Umbilical cord (tissue), 2 donors: ENCODE results near the gene CLEC16A. TPM values are rescaled to one million over a fixed set of nuclear protein-coding genes. Genes with fewer than 3 reads are reported as not detected.

Experiments
- DNase-seq: peaks from one replicate; pipeline ENCODE4 v3.0.0-alpha.2; 2015; ENCODE audit warnings: low spot score
- total RNA-seq: library from RNA; depleted of rRNA; stranded (reverse); fragments of >200 nt; gene quantifications from one replicate; pipeline ENCODE4 v1.2.3, GENCODE V29; 2014; ENCODE audit warnings: low replicate concordance; ENCODE audit not compliant: insufficient read depth

Gene CLEC16A
- total RNA-seq, 1 donor from 2014 or later = 25.8 TPM

- no peak for DNase-seq
These were observed 43.2 kb downstream of the CLEC16A start for GRCh38 chr16:10987361-10988163.

- DNase-seq = no peak
These were observed 43.9 kb downstream of the CLEC16A start for GRCh38 chr16:10988164-10988803.

GRCh38 chr16:10988879-10989278 is 44.5 kb downstream of the CLEC16A start:
- no peak for DNase-seq

GRCh38 chr16:10989559-10989958 is 45.2 kb downstream of the CLEC16A start:
- no peak for DNase-seq

GRCh38 chr16:10990378-10990777 is 46.0 kb downstream of the CLEC16A start:
- no peak for DNase-seq

GRCh38 chr16:10992112-10992511 is 47.7 kb downstream of the CLEC16A start:
- DNase-seq = peak; percentile 21

- DNase-seq = peak; percentile 42
These were observed 48.4 kb downstream of the CLEC16A start for GRCh38 chr16:10992797-10993196.

- DNase-seq = no peak
These were observed 49.3 kb downstream of the CLEC16A start for GRCh38 chr16:10993649-10994048.

GRCh38 chr16:10994571-10994970 is 50.2 kb downstream of the CLEC16A start:
- no peak for DNase-seq

GRCh38 chr16:10995565-10995964 is 51.2 kb downstream of the CLEC16A start:
- no peak for DNase-seq

GRCh38 chr16:10997485-10997884 is 53.1 kb downstream of the CLEC16A start:
- DNase-seq = no peak

GRCh38 chr16:10999300-10999699 is 54.9 kb downstream of the CLEC16A start:
- no peak for DNase-seq

GRCh38 chr16:11001611-11002010 is 57.2 kb downstream of the CLEC16A start:
- no peak for DNase-seq

- DNase-seq = no peak
These were observed 58.8 kb downstream of the CLEC16A start for GRCh38 chr16:11003141-11003540.

- DNase-seq = peak; percentile 40
These were observed 60.0 kb downstream of the CLEC16A start for GRCh38 chr16:11004351-11004750.

GRCh38 chr16:11004973-11005610 is 60.7 kb downstream of the CLEC16A start:
- peak; percentile 64 for DNase-seq

GRCh38 chr16:11005611-11005975 is 61.2 kb downstream of the CLEC16A start:
- DNase-seq = peak; percentile 12

- peak; percentile 31 for DNase-seq
These were observed 62.3 kb downstream of the CLEC16A start for GRCh38 chr16:11006656-11007055.

GRCh38 chr16:11007714-11008280 is 63.4 kb downstream of the CLEC16A start:
- DNase-seq = peak; percentile 42

GRCh38 chr16:11009027-11009755 is 64.8 kb downstream of the CLEC16A start:
- no peak for DNase-seq

GRCh38 chr16:11010575-11011221 is 66.3 kb downstream of the CLEC16A start:
- DNase-seq = no peak
